GM12874 (cell line): ENCODE data around the gene CPLX4.

Experiments used
- CTCF ChIP-seq: IDR thresholded peaks from 2 replicates; pipeline ENCODE4 v1.5.1; 2011; ENCODE audit warnings: low read depth, mild to moderate bottlenecking, control low read depth, low read length, moderate library complexity; ENCODE audit not compliant: insufficient read depth

CPLX4 gene

GRCh38 chr18:59293317-59293716 is 25.1 kb downstream of the CPLX4 start:
- TF ChIP-seq CTCF = no peak

GRCh38 chr18:59286341-59286740 is 32.1 kb downstream of the CPLX4 start:
- no peak for TF ChIP-seq CTCF

- TF ChIP-seq CTCF = no peak
These were observed 36.1 kb downstream of the CPLX4 start for GRCh38 chr18:59282341-59282740.

GRCh38 chr18:59279722-59280121 is 38.7 kb downstream of the CPLX4 start:
- TF ChIP-seq CTCF = no peak

- TF ChIP-seq CTCF = no peak
These were observed 39.3 kb downstream of the CPLX4 start for GRCh38 chr18:59279193-59279592.

GRCh38 chr18:59278793-59279192 is 39.7 kb downstream of the CPLX4 start:
- TF ChIP-seq CTCF = no peak

- no peak for TF ChIP-seq CTCF
These were observed 42.4 kb downstream of the CPLX4 start for GRCh38 chr18:59276047-59276446.
